Esophagus (tissue), 2 donors: ENCODE measurements around the gene CLDN16. TPM values are rescaled to one million over a fixed set of nuclear protein-coding genes. Genes with fewer than 3 reads are reported as not detected.

Experiments used
- H3K27ac ChIP-seq, 2 donors: one replicate each; pipeline ENCODE4 v1.5.1; 2013; ENCODE audit warnings: low read depth in 2 of 2, mild to moderate bottlenecking in 2 of 2, inconsistent platforms in 1 of 2, low read length in 1 of 2, moderate library complexity in 1 of 2
- H3K27me3 ChIP-seq, 2 donors: one replicate each; pipeline ENCODE4 v1.6.1; 2013; ENCODE audit warnings: low read length in 2 of 2, control low read depth in 1 of 2, mild to moderate bottlenecking in 1 of 2; ENCODE audit not compliant: insufficient read depth in 2 of 2, control insufficient read depth in 1 of 2
- H3K36me3 ChIP-seq, 2 donors: one replicate each; pipeline ENCODE4 v1.6.1; 2013; ENCODE audit warnings: low read length in 1 of 2; ENCODE audit not compliant: control insufficient read depth in 2 of 2, insufficient read depth in 2 of 2
- H3K4me1 ChIP-seq, 2 donors: one replicate each; pipeline ENCODE4 v1.6.1; 2013; ENCODE audit warnings: low read length in 1 of 2; ENCODE audit not compliant: control insufficient read depth in 2 of 2, insufficient read depth in 2 of 2
- H3K4me3 ChIP-seq, 2 donors: one replicate each; pipeline ENCODE4 v1.5.1; 2013; ENCODE audit warnings: low read length in 2 of 2, mild to moderate bottlenecking in 2 of 2, low read depth in 1 of 2, moderate library complexity in 1 of 2
- H3K9me3 ChIP-seq, 2 donors: one replicate each; pipeline ENCODE4 v1.6.1; 2013; ENCODE audit warnings: mild to moderate bottlenecking in 2 of 2, low read depth in 1 of 2, low read length in 1 of 2, moderate library complexity in 1 of 2; ENCODE audit not compliant: control insufficient read depth in 2 of 2, insufficient read depth in 1 of 2
- WGBS, 2 donors: extraction: QIAGEN DNeasy Blood & Tissue Kit; methylation state at CpG; one replicate each; pipeline ENCODE4 v1.1.7; 2013; 5-methylcytosine and 5-hydroxymethylcytosine counted together
- polyA plus RNA-seq, 2 donors: library from polyadenylated mRNA; stranded (reverse); fragments of 200-250 nt; gene quantifications; one replicate each; pipeline ENCODE4 v1.2.3, GENCODE V29; 2013
- donor health status: healthy with polysubstance abuse.
- donor health status: Bipolar disorder and iron deficiency.

Gene CLDN16
- polyA plus RNA-seq, 2 donors, result 0.05 to 0.12 TPM

GRCh38 chr3:190429681-190430080 is 41.7 kb downstream of the CLDN16 start:
- Histone ChIP-seq H3K27me3 (no peaks in the 10 kb centered on the region), H3K36me3 (no peaks in the 10 kb centered on the region), H3K4me1 (no peaks in the 10 kb centered on the region), H3K9me3 (no peaks in the 10 kb centered on the region), H3K27ac (no peak overlapping the region), H3K4me3 (no peak overlapping the region)
- WGBS, 2 donors, result 90 to 92% methylated on average over 2 of the region's 2 CpGs

DNA sequence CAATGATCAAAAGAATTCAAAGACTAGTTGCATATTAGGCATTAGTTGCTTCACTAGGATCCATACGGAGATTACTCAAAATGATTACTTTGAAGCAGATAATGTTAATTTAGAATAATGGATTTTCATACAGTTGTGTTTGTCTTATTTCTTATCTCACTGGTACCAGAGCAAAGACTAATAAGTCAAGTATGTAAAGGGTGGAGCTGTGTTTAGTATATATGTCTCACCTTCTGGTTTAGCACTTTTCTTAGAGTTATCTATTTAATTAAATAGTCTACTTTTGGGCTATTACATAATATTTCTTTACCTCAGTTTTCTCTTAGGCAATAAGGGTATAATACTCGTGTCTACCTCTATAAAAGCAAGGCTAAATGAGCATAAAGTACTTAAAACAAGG is 42.9 kb downstream of the CLDN16 start:
- Histone ChIP-seq H3K36me3 (no peaks in the 10 kb centered on the region), H3K27me3 (no peaks in the 10 kb centered on the region), H3K27ac (no peak overlapping the region), H3K4me1 (no peaks in the 10 kb centered on the region), H3K9me3 (no peaks in the 10 kb centered on the region), H3K4me3 (no peak overlapping the region)
- 79% methylated on average over 2 of the region's 2 CpGs for WGBS, 2 donors

DNA sequence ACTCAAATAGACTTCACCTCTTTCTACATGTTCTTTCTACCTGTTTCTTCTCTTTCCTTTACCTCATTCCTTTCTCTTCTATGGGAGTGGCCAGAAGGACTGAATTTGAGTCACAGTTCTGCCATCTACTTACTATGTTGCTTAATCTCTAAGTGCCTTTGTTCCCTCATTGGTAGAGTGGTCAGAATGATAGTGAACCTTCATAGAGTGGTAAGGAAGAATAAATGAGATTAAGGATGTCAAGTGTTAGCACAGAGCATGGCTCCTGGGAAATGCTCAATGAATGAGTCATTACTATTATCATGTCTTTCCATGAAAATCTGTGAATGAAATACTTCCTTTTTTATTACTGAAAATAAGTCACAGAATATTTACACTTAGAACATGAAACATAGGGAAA is 44.3 kb downstream of the CLDN16 start:
- Histone ChIP-seq H3K36me3 (no peaks in the 10 kb centered on the region), H3K4me3 (no peak overlapping the region), H3K27me3 (no peaks in the 10 kb centered on the region), H3K4me1 (no peaks in the 10 kb centered on the region), H3K27ac (no peak overlapping the region), H3K9me3 (no peaks in the 10 kb centered on the region)

DNA sequence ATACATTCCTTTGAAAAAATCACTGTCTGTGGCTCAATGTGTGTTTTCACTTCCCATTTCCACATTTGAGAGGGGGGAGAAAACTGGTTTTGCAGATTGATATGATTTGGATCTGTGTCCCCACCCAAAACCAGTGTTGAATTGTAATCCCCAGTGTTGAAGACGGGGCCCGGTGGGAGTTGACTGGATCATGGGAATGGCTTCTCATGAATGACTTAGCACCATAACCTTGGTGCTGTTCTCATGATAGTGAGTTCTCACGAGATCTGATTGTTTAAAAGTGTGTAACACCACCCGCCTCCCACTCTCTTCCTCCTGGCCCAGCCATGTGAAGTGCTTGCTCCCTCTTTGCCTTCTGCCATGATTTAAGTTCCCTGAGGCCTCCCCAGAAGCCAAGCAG is 45.7 kb downstream of the CLDN16 start:
- Histone ChIP-seq H3K4me1 (no peaks in the 10 kb centered on the region), H3K27me3 (no peaks in the 10 kb centered on the region), H3K36me3 (no peaks in the 10 kb centered on the region), H3K4me3 (no peak overlapping the region), H3K9me3 (no peaks in the 10 kb centered on the region), H3K27ac (no peak overlapping the region)
- WGBS, 2 donors, result 79 to 96% methylated on average over 4 of the region's 4 CpGs

DNA sequence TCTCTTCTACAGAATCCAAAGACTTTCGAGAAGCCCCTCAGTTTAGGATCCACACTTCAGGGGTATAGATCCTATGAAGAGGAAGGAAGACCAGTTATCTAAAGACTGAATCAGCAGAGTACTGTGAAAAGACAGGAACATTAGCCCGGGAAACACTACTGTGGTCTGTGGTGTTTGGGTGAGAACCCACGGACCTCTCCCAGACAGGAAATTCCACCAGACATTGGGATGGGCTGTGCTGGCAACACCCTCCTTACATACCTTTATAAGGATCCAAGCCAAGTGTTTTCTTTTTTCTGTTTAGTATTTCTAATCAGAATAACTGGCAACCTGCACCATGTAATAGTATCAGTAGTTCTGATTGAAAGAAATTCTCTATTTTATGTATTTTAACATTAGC is 47.7 kb downstream of the CLDN16 start:
- Histone ChIP-seq H3K36me3 (no peaks in the 10 kb centered on the region), H3K4me1 (no peaks in the 10 kb centered on the region), H3K27me3 (no peaks in the 10 kb centered on the region), H3K9me3 (no peaks in the 10 kb centered on the region), H3K27ac (no peak overlapping the region), H3K4me3 (no peak overlapping the region)
- 58 to 65% methylated on average over 3 of the region's 3 CpGs for WGBS, 2 donors

DNA sequence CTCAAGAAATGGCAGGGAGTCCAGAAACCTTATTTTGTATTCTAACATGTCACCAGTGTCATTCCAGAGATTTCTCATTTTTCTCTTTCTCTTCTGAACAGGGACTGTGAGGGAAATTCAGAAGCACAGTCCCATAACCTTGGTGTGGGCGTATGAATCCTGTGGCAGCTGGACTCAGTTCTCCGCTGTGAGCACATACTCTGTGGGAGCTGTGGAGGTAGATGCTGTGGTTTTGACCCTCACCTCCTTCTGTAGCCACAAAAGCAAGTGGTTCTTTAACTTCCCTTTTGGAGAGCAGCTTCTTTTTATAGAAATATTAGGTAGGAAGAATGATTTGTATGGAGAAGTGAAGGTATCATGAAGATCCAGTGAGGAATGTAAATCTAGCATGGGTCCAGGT is 48.4 kb downstream of the CLDN16 start:
- H3K36me3 ChIP-seq, result no peaks in the 10 kb centered on the region
- no peak overlapping the region for H3K4me3 ChIP-seq
- no peaks in the 10 kb centered on the region for H3K27me3 ChIP-seq
- WGBS, 2 donors, result 67 to 83% methylated on average over 2 of the region's 2 CpGs
- no peaks in the 10 kb centered on the region for H3K9me3 ChIP-seq
- no peak overlapping the region for H3K27ac ChIP-seq
- H3K4me1 ChIP-seq, result no peaks in the 10 kb centered on the region

DNA sequence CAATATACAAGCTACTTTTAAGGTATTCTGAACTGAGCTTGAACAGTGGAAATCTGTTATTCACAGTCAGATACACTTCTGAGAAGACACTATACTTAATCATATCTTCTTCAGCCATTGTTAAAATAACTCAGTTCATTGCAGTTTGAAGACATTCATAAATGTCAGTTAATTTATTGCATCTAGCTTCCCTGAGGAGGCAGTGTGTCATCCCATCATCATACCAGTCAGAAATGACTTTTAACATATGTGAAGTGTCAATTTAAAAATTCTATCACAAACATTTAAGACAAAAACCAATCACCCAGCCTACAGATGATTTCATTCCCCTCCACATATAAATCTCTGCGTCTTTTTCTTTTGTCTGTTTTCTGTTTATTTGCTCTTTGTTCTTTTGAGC is 54.3 kb downstream of the CLDN16 start:
- Histone ChIP-seq H3K27ac (no peak overlapping the region), H3K9me3 (no peaks in the 10 kb centered on the region), H3K4me1 (no peaks in the 10 kb centered on the region), H3K4me3 (no peak overlapping the region), H3K27me3 (no peaks in the 10 kb centered on the region), H3K36me3 (no peaks in the 10 kb centered on the region)
- 86 to 94% methylated on average over 1 of the region's 1 CpG for WGBS, 2 donors

DNA sequence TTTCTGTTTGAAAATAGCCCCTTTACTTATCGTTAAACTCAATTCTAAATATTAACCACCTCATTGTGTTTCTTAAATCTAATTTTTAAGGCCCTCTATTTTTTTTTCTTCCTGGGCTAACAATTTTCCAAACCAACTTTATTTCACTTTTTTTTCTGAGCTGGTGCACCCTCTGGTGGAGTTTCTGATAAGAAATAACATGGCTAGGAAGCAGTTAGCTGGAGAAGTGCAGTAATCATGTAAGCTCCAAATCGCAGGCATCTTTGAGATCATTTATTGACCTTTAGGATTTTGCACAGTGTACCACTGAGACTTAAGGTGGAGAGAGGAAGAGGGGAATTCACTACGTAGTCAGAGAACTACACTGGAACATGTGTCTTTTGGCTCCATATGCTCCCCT is 55.3 kb downstream of the CLDN16 start:
- no peak overlapping the region for H3K4me3 ChIP-seq
- no peak overlapping the region for H3K27ac ChIP-seq
- H3K36me3 ChIP-seq, result no peaks in the 10 kb centered on the region
- H3K4me1 ChIP-seq, result no peaks in the 10 kb centered on the region
- H3K9me3 ChIP-seq, result no peaks in the 10 kb centered on the region
- no peaks in the 10 kb centered on the region for H3K27me3 ChIP-seq
- 73 to 76% methylated on average over 3 of the region's 3 CpGs for WGBS, 2 donors

DNA sequence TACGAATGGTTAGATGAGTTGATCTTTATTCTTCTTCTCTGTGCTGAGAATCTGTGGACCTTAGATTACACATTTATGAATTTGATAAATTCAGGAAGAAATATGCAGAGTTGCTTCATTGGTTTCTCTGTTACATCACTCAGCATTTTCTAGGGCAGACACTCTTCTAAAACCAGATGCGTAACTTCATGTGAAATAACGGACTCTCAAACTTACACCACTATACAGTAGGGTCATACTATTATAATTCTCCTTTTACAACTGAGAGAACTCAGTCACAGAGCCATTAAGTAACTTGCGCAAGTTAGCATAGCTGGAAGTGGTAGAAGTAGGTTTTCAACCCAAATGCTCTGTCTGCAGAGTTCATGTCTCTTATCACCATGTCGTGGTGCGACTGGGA is 56.0 kb downstream of the CLDN16 start:
- no peak overlapping the region for H3K27ac ChIP-seq
- no peaks in the 10 kb centered on the region for H3K27me3 ChIP-seq
- no peaks in the 10 kb centered on the region for H3K4me1 ChIP-seq
- no peaks in the 10 kb centered on the region for H3K36me3 ChIP-seq
- WGBS, 2 donors, result 92 to 93% methylated on average over 6 of the region's 6 CpGs
- no peak overlapping the region for H3K4me3 ChIP-seq
- H3K9me3 ChIP-seq, result no peaks in the 10 kb centered on the region

GRCh38 chr3:190444576-190445145 is 56.7 kb downstream of the CLDN16 start:
- no peak overlapping the region for H3K27ac ChIP-seq
- no peaks in the 10 kb centered on the region for H3K9me3 ChIP-seq
- H3K27me3 ChIP-seq, result no peaks in the 10 kb centered on the region
- WGBS, 2 donors, result 92 to 96% methylated on average over 3 of the region's 3 CpGs
- no peak overlapping the region for H3K4me3 ChIP-seq
- H3K36me3 ChIP-seq, result no peaks in the 10 kb centered on the region
- no peaks in the 10 kb centered on the region for H3K4me1 ChIP-seq
